GM19043 (cell line): ENCODE data around the gene IRF4.

Experiments
- ATAC-seq: cut with Tn5 transposase; IDR thresholded peaks from one replicate; pipeline ENCODE4 v1.9.1; 2021; ENCODE audit warnings: low read depth; ENCODE audit not compliant: unreplicated experiment

The IRF4 gene

DNA sequence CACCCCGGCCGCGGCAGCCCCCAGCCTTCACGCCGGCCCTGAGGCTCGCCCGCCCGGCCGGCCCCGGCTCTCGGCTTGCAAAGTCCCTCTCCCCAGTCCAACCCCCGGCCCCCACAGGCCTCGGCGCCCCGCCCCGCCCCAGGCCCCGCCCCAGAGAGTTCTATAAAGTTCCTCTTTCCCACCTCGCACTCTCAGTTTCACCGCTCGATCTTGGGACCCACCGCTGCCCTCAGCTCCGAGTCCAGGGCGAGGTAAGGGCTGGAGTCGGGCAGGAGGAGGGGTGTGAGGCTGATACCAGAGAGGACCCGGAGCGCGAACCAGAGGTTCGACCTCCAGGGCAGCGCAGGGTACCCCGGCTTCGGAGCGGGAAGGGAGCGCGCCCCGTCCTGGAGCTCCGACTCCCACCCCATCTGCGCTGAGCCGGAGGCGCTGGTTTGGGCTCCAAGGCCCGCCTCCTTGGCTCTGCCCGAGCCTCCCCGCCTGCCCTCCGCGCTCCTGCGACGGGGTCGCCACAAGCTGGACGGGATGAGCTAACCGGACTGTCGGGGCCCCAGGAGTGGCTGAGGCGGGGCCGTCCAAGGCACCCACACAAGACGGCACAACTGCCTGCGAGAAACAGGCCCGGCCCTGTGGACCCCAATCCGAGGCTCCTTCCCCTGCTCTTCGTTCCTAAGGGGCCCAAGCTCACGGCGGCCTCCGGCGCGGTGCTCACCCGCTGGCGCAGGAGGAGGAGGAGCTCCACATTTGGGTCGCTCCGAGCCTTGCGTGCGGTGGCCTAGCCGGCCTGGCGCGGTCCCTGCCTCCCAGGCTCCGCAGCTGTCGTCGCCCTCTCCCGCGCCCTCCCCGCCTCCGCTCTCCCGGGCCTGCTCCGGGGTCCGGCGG lies at the start of gene IRF4:
IRF4 (plus strand) TSS at position 194 of the 882 bp plus-strand sequence. CDS start 1,401 bp downstream, outside the sequence.
- peak; percentile 34 for ATAC-seq

- ATAC-seq, result peak; percentile 44
Measured at GRCh38 chr6:341914-342831, 49.4 kb upstream of the IRF4 start.

GRCh38 chr6:342832-343179 lies 48.7 kb upstream of the IRF4 start:
- no peak for ATAC-seq

- ATAC-seq, result no peak
Measured at GRCh38 chr6:343226-343935, 48.2 kb upstream of the IRF4 start.

DNA sequence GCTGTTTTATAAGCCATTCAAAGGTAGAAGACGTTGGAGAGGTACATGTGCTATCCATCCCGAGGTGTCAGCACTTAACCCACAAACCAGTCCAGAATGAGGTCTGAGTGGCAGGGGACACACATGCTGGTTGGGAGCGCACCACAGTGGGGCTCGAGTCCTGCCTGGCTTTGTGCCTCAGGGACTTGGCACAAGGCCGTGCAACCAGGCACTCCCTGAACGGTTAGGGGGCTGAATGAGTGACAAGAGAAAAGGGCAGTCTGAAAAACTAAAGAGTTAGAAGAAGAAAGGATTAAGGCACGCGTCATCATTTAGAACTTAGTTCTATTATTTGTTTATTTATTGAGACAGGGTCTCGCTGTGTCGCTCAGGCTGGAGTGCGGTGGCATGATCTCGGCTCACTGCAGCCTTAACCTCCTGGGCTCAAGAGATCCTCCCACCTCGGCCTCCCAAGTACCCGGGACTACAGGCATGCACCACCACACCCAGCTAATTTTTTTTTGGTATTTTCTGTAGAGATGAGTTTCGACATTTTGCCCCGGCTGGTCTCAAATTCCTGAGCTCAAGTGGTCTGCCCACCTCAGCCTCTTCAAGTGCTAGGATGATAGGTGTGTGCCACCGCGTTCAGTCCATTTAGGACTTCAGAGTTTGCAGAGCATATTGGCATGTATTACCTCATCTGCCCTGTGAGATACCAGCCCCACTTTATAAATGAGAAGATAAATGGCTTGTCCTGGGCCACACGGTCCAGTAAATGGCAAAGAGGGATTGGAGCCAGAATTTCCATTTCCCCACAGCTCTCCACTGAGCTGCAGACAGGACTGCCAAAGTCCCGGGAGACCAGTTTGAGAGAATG lies 47.4 kb upstream of the IRF4 start:
- ATAC-seq, result no peak

- ATAC-seq, result no peak
Measured at GRCh38 chr6:344816-345340, 46.7 kb upstream of the IRF4 start.

DNA sequence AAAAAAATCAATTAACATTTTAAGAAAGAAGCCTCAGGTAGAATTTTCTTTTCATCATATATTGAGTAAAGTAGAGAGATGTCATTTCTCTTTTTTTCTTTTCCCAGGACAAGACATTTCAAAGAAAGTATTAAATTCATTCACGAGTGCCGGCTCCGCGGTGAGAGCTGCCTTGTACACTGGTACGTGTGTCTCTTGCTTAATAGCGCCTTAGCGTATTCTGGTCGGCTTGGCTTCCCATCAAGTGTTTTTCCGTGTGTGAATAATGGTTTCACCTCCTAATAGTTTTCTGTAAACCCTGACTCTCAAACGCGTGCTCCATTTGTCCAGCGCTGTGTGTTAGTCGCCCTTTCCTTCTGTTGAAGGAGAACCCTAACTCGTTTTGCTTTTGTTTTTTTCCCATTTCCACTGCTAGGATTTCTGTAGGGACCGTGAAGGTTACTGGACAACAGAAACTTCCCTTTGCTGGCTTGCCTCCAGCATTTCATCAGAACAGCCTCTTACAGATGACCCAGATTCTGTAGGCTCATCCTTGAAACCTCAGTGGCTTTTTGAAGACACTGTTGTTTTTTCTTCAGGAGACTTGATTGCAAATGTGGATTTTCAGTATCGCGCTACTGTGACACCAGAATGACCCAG lies 45.7 kb upstream of the IRF4 start:
- no peak for ATAC-seq

- no peak for ATAC-seq
Measured at GRCh38 chr6:346386-347030, 45.0 kb upstream of the IRF4 start.

GRCh38 chr6:347232-347631 lies 44.3 kb upstream of the IRF4 start:
- peak; percentile 82 for ATAC-seq

GRCh38 chr6:347951-348859 lies 43.3 kb upstream of the IRF4 start:
- ATAC-seq, result no peak

GRCh38 chr6:348860-349396 lies 42.6 kb upstream of the IRF4 start:
- no peak for ATAC-seq

- ATAC-seq, result no peak
Measured at GRCh38 chr6:349491-349921, 42.0 kb upstream of the IRF4 start.

- no peak for ATAC-seq
Measured at GRCh38 chr6:350371-350770, 41.2 kb upstream of the IRF4 start.

DNA sequence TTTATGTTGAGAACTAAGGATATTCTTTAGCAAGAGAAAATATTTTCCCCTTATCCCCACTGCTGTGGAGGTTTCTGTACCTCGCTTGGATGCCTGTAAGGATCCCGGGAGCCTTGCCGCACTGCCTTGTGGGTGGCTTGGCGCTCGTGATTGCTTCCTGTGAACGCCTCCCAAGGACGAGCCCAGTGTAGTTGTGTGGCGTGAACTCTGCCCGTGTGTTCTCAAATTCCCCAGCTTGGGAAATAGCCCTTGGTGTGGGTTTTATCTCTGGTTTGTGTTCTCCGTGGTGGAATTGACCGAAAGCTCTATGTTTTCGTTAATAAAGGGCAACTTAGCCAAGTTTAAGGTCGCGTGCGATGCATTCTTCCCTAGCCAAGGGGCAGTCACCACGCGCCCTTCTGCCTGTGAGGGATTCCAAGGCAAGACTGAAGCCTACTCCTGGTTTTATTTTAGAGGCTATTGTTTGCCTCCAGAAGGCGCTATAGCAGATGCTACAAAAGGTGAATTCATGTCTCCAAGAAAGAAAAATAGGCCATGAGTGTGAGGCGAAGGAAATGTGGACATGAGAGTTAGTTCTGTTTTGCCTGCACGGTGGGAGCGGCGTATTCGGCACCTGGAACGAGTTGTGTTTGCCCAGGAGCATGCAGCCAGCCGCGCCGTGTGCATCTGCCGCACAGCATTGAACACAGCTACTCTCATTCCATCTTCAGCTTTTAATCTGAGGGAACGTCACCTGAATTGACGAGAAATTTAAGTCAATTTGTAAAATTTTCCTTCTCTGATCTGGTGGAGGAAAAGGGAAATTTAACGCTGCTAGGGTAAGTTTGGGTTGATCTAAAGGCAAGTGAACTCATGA lies 40.3 kb upstream of the IRF4 start:
- ATAC-seq, result no peak

DNA sequence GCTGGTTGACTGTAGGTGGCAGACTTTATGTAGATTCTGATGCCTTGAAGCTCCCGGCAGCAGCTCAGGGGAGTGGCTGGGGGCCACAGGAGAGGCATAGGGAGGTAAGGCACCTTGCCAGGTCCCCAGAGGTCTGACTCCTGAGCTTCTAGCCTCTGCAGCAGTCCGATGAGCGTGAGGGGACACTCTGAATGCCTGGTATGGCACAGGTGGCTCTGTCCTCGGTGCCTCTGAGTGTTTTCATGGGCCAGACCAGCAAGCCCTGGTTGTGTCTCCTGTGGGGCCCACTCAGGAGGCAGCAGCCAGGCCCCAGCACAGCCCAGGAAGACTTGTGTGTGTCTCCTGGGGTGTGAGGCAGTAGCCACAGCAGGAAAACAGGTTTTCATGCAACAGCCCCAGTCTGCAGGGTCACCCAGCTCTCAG lies 39.7 kb upstream of the IRF4 start:
- ATAC-seq, result no peak

- no peak for ATAC-seq
Measured at GRCh38 chr6:352474-352873, 39.1 kb upstream of the IRF4 start.
